ENCODE measurements around the gene RCE1.

The RCE1 gene

GRCh38 chr11:66868726-66869566 lies 25.7 kb downstream of the RCE1 start:
- DNase-seq (ENCODE audit: low read depth), result peak; percentile 61

GRCh38 chr11:66869567-66869870 lies 26.3 kb downstream of the RCE1 start:
- DNase-seq (ENCODE audit: low read depth), result no peak

GRCh38 chr11:66870131-66870530 lies 26.9 kb downstream of the RCE1 start:
- no peak for DNase-seq (ENCODE audit: low read depth)

- DNase-seq (ENCODE audit: low read depth), result no peak
These were observed 27.6 kb downstream of the RCE1 start for GRCh38 chr11:66870616-66871520.

GRCh38 chr11:66871521-66871901 lies 28.3 kb downstream of the RCE1 start:
- no peak for DNase-seq (ENCODE audit: low read depth)

- no peak for DNase-seq (ENCODE audit: low read depth)
These were observed 31.0 kb downstream of the RCE1 start for GRCh38 chr11:66874232-66874631.

GRCh38 chr11:66875378-66875777 lies 32.1 kb downstream of the RCE1 start:
- no peak for DNase-seq (ENCODE audit: low read depth)

GRCh38 chr11:66877588-66878385 lies 34.5 kb downstream of the RCE1 start:
- DNase-seq (ENCODE audit: low read depth), result no peak

GRCh38 chr11:66878474-66878873 lies 35.2 kb downstream of the RCE1 start:
- DNase-seq (ENCODE audit: low read depth), result no peak

GRCh38 chr11:66879000-66879399 lies 35.8 kb downstream of the RCE1 start:
- DNase-seq (ENCODE audit: low read depth), result no peak

- no peak for DNase-seq (ENCODE audit: low read depth)
These were observed 36.3 kb downstream of the RCE1 start for GRCh38 chr11:66879583-66879982.

GRCh38 chr11:66879999-66880398 lies 36.8 kb downstream of the RCE1 start:
- no peak for DNase-seq (ENCODE audit: low read depth)

- no peak for DNase-seq (ENCODE audit: low read depth)
These were observed 37.5 kb downstream of the RCE1 start for GRCh38 chr11:66880496-66881450.

- DNase-seq (ENCODE audit: low read depth), result no peak
These were observed 38.2 kb downstream of the RCE1 start for GRCh38 chr11:66881451-66881835.

- no peak for DNase-seq (ENCODE audit: low read depth)
These were observed 38.7 kb downstream of the RCE1 start for GRCh38 chr11:66881927-66882452.

- DNase-seq (ENCODE audit: low read depth), result no peak
These were observed 39.3 kb downstream of the RCE1 start for GRCh38 chr11:66882561-66883015.

GRCh38 chr11:66883016-66883965 lies 40.0 kb downstream of the RCE1 start:
- DNase-seq (ENCODE audit: low read depth), result peak; percentile 50

- no peak for DNase-seq (ENCODE audit: low read depth)
These were observed 41.2 kb downstream of the RCE1 start for GRCh38 chr11:66884443-66884842.

GRCh38 chr11:66885469-66885868 lies 42.2 kb downstream of the RCE1 start:
- no peak for DNase-seq (ENCODE audit: low read depth)

GRCh38 chr11:66885950-66886440 lies 42.8 kb downstream of the RCE1 start:
- no peak for DNase-seq (ENCODE audit: low read depth)
